Measurements from ENCODE around the gene ACTR8.

The ACTR8 gene

DNA sequence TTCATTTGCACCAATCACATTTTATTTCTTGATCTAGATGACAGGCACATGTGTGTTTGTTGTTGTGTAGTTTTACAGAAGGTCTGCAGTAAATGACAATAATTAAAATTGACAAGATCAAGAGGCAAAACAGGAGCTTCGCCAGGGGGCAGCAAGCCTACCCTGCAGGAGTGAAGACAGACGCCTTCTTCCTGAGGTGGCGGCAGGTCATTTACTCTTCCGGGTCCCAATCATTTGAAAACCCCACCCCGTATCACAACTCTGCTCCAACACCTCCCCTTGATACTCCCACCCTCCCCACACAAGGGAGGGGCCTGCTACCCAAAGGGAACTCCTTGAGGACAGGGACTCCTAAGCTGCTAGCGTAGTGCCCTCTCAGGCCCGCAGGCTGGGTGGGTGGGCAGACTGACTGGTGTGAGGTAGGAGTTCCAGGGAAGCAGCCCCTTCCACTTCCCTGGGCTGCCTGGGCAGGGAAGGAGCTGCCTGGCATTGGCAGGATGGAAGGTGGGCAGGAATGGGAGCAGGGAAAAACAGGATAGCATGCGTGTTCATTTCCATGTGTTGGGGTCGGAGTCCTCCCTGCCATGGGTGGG is 48.8 kb downstream of the ACTR8 start:
- no peak for DNase-seq

DNA sequence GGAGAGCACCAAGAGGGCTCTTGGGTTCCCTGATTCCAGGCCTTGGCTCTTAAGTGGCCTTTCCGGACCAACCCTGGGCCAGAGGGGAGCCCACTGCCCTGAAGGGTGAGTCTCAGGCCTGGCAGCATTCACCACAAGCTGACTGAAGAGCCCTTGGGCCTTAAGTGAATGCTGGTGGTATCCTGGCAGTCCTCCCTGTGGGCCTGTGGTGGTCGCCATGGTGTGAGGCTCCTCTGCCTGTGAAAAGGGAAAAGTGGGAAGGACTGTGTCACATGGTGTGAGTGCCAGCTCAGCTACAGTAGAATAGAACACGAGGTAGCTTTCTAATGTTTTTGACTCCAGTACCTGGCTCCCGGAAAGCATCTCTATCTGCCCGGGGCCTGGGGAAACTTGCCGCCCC is 51.0 kb downstream of the ACTR8 start:
- no peak for DNase-seq

DNA sequence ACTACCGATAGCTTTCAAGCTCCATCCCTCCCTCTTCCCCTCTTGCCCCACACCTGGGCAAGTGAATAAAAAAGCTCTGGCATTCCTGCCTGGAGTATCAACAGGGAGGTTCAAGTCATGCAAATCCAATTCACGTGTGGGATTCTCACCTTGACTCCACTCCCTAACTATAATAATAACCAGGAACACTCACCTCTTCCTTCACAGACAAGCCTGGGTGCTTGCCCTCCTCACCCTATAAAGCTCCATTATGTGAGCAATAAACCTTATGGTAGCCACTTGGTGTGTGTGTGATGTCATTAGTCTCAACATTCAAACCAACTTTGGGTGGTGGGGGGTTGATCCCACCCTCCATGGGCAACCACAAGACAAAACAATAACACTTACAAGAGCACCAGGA is 52.3 kb downstream of the ACTR8 start:
- DNase-seq, result no peak

DNA sequence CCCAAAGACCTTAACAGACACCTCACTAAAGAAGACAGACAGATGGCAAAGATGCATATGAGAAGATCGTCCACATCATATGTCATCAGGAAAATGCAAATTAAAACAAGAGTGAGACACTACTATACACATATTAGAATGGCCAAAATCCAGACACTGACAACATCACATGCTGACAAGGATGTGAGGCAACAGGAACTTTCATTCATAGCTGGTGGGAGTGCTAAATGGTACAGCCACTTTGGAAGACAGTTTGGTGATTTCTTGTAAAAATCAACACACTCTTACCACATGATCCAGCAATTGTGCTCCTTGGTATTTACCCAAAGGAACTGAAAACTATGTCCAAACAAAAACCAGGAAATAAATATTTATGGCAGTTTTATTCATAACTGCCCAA is 53.4 kb downstream of the ACTR8 start:
- no peak for DNase-seq

DNA sequence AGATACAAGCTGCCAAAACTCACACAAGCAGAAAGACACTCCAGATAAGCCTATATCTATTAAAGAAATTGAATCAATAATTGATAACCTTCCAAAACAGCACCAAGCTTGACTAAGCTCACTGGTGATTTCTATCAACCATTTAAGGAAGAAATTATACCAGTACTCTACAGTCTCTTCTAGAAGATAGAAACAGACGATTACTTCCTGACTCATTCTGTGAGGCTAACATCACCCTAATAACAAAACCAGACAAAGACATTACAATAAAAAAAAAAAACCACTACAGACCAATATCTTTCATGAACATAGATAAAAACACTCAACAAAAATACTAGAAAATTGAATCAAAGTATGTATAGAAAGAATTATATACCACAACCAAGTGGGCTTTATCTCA is 55.9 kb downstream of the ACTR8 start:
- DNase-seq, result no peak

DNA sequence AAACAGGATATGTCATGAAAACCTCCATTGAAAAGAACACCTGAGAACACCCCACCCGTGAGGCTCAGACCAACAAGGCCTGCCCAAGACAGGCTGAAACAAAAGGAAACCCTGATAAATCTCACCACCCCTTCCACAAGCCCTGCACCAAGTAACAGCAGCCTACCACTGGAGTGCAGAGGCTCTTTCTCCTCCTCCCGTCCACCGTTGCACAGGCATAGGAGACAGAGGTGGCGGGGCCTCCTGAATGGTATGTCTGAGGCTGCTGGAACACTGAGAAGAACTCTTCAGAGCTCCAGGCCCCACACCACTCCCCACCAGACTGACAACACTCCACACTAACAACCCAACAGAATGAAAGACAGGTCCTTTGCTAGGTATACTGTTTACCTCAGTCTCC is 57.2 kb downstream of the ACTR8 start:
- no peak for DNase-seq

DNA sequence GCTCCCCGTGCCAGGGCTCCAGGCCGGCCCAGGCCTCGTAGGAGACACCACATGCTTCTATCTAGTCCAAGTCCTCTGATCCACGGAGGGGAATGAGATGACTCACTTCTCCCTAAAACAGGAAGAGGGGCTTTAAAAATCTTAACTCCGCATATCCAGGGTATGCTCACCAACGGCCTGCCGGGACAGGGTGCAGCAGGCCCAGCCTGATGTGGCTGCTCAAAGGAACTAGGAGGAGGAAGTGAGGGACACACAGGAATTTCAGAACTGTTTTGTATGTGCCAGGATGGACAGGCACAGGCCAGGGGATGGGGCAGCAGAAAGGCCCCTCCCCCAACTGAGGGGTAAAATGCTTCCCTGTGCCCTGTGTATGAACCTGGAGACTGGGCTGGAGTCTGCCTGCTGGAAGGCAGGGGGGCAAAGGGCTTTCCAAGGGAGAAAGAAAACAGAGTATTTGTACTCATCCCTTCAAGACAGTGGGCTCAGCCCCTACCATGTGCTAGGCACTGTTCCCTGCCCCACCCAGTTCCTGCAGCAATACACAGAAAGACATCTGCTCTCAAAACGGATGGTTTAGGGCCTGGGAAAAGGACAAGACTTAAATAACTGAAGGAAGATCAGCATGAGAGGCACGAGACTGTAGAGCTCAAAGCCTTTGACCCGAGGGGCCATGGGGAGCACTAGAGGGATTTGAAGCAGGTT is 57.8 kb downstream of the ACTR8 start:
- DNase-seq, result no peak

DNA sequence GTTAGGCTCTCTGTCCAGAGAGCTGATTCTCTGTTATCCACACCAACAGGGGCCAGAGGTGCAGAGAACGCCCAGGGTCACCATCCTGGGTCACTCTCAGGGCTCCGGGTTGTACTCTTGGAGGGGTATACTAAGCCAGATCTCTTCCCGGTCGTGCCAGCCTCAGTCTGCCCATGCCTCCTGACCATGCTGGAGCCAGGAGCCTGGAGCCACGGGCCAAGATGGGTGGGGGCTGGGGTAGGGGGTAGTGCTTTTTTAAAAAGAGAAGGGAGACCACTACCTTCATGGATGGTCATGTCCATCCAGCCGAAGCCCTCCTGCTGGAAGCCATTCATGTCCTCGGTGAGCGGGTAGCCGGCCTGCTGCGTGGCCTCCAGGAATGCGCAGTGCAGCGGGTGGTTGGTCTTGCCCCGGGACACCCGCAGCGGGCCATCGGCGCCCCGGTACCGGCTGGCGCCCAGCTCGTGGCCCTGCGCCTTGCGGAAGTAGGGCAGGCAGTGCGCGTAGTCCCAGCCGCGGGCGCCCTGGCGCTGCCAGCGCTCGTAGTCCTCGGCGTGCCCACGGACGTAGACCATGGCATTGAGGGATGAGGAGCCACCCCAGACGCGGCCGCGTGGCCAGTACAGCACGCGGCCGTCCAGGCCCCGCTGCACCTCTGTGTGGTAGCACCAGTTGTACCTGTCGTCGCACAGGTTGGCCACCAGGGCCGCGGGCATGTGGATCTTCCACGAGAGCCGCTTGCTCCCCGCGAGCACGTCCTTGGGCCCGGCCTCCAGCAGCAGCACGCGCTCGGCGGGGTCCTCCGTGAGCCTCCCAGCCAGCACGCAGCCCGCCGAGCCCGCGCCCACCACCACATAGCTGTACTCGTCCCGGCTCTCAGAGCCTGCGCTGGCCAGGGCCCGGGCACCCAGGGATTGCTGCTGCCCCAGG is 58.7 kb downstream of the ACTR8 start:
- DNase-seq, result no peak

DNA sequence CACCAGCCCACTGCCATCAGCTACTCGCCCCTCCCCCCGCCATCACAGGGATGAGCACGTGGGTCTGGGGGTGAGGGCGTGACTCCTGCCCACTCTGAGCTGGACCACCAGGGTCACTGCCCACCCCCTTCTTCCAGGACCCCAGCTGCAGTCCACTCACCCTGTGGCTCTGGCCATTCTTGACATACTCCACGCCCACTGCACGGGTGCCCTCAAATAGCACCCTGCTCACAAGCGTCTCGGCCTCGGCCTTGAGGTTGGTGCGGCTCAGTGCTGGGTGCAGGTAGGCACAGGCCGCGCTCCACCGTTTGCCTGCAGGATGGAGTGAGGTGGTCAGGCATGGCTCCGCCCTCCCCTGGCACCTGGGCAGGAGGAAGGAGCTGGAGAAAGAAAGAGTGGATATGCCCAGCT is 59.6 kb downstream of the ACTR8 start:
- no peak for DNase-seq

DNA sequence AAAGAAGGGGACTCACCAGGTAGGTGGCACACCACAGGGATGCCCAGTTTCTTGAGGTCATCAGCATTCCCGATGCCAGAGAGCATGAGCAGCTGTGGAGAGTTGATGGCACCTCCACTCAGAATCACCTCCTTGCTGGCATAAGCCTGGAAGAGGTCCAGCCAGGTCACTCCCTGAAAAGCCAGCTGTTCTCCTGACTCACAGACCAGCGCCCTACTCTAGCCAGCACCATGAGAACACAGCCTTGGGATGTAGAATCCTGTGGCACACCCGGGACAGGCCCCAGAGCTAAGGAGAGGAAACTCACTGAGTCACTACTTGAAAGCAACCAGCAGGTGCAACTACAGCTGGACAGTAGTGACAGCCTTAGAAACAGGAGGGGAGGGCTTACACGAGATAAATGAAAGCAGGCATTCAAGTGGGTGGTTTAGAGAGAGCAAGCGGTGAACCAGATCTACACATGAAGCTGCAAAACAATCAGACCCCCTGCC is 60.3 kb downstream of the ACTR8 start:
- DNase-seq, result peak in 1 of 2 experiments; percentile 29

DNA sequence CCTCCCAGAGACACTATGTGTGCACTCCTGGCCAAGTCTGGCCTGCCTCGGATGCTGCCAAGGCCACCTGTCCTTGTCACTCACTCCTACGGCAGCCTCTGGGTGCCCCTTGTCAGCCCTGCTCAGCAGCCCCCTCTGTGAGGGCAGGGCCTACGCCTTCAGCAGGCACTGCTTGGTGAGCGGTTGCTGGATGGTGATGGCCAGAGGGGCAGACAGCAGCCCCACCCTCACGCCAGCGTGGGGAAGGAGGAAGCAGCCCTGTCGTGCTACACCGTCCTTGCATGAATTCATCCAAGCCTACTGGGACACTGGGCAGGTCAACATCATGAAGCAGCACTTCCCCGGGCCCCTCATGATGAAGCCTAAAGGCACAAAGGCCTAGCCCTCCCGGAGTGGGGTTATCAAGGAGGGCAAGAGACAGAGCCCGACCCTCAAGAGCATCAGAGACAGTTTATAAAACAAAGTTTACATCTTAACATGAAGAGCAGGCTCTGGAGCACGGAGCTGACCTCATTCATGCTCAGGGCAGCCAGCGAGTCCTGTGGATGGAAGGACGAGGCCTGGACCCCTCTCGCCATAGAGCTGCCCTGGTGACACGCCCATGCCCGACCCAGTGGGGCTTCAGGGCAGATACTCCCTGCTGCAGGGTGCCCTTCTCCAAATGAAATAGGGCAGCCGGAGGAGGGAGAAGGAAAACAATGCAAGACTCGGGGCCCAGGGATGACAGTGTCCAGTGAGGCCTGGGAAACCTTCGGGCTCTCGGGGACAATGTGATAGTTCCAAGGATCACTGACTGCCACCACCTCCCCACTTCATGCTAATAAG is 61.0 kb downstream of the ACTR8 start:
- peak; percentile 16 to 62 for DNase-seq

DNA sequence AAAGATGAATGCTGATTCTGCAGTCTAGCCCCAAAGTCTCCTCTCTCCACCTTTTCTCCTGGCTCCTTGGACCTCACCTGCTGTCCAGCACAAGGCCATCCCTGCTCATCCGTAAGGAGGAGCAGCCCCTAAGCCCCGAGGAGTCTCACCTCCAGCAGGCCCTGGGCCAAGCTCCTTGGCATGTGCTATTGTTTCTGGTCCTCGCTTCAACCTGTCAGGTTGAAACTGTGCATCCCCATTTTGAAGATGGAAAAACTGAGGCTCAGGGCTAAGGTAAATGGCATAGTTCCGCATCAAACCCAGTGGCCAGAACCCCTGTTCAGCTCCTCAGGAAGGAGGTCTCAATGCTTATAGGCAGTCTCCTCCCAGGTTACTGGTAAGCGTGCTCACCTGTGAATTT is 61.9 kb downstream of the ACTR8 start:
- no peak for DNase-seq

DNA sequence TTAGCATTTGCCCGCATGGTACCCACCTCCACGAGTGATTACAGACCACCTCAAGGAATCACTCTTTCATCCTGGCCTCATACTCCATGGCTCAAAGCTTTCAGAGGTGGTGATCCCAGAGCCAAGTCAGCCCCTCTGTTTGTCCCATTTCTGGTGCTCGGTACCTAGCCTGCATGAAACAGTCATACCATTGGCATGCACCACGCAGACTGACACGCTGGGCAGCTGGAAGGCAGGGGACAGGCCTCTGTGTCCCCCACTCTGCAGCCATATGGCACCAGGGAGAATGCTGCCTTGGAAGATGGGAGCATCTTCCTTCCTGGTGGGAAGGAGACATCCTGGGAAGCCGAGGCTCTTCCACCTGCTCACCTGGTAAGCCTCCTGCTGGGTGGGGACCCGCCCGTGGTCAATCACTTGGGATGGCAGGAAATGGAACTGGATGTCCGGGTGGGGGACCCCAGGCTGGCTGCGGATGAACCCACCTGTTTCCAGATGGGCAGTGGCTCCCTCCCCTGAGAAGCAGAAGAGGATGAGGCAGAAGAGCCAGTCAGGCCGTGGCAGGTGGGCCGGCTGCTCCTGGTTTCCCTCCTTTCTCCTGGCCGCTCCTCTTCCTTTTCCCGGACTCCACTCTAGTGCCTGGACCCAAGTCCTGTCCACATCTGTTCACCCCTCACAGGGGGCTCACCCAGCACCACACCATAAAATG is 62.6 kb downstream of the ACTR8 start:
- DNase-seq, result no peak

DNA sequence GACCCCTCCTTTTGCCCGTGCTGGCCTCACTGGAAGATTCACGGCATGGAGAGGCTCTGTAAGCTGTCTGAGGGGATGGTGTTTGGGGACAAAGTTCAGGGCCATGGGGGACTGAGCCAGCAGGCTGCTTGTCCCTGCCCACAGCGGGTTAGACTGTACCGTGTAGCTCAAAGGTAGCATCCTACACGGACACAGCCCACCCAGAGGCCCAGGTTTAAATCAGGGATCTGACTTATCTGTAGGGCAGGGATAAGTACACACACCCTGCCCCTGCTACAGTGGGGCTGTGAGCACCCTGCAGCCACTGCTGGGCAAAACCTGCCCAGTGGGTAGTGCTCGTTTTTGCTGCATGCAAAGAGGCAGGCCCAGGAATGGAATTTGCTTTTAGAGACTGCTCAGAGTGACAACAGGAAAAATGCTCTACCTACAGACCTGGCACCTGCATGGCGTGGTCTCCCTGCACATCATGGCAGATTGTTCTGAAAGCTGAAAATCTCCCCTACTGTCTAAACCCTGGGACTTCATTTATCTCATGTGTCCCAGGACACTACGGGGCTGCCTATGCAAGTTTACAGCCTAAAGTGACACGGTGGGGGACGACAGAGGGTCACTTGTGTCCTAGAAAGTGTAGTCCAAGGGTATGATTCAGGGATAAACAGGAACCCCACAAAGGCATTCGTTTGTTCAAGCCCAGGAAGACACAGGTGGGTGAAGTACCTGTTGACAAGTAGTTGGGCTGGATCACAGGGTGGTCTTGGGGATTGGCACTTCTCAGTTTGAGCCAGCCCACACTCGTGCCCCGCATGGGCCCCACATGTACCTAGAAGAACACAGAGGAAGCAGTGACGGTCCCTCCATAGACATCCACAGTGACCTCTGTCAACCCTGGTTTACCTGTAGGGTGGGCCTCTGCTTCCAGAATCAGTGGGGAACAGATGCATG is 63.5 kb downstream of the ACTR8 start:
- DNase-seq, result no peak

DNA sequence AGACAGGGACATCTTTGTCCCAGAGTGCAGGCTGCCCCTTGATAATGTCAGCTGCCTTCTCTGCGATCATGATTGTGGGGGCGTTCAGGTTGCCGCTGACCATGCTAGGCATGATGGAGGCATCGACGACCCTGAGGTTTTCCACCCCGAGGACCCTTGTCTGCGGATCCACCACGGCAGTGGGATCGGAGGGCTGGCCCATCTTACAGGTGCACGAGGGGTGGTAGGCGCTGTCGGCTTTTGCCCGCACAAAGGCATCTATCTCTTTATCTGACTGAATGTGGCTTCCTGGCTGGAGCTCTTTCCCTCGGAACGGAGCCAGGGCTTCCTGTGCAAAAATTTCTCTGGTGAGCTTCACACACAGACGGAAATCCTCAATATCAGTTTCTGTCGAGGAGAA is 64.1 kb downstream of the ACTR8 start:
- DNase-seq, result no peak

DNA sequence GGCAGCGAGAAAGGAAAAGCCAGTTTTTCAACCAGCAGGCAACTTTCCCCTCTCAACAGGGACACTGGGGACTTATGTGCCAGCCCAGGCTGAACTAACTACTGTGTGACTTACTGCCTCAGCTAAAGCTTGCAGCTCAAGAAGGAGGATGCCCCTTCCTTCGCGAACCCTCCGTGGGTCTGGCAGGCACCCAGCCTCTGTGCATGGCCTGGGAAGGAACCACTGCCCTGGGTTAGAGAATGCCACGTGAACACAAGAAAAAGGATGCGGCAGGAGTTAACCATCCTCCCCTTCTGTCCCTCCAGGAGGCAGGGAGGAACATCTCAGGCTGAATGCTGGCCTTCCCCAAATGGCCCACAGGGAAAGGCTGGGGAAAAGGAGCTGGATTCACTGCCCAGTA is 64.7 kb downstream of the ACTR8 start:
- DNase-seq, result no peak

All from NCI-H524 (cell line).